KMS-11 (cell line): ENCODE results near the gene C3orf22.

Source experiments
- H2AFZ ChIP-seq: fragments of 200-600 bp; sonication (generic); 2 replicates; pipeline ENCODE4 v1.6.1; 2016; ENCODE audit warnings: antibody characterized with exemption, mixed run types, low read depth
- H3K27ac ChIP-seq: fragments of 200-600 bp; sonication (generic); 2 replicates; pipeline ENCODE4 v1.6.1; 2016; ENCODE audit warnings: mild to moderate bottlenecking, mixed run types
- H3K27me3 ChIP-seq: fragments of 200-600 bp; sonication (generic); 2 replicates; pipeline ENCODE4 v1.6.1; 2017; ENCODE audit warnings: mild to moderate bottlenecking, low read depth, mixed run types, moderate library complexity; ENCODE audit not compliant: insufficient read depth
- H3K36me3 ChIP-seq: fragments of 200-600 bp; sonication (generic); 2 replicates; pipeline ENCODE4 v1.6.1; 2017; ENCODE audit warnings: mild to moderate bottlenecking, mixed run types; ENCODE audit not compliant: insufficient read depth
- H3K4me1 ChIP-seq: fragments of 200-600 bp; sonication (generic); 2 replicates; pipeline ENCODE4 v1.6.1; 2016; ENCODE audit warnings: mild to moderate bottlenecking, low read depth, mixed run types; ENCODE audit not compliant: poor library complexity, severe bottlenecking
- H3K4me2 ChIP-seq: fragments of 200-600 bp; sonication (generic); 2 replicates; pipeline ENCODE4 v1.7.0; 2016; ENCODE audit warnings: mild to moderate bottlenecking, mixed run types
- H3K4me3 ChIP-seq: fragments of 200-600 bp; sonication (generic); IDR thresholded peaks from 2 replicates; pipeline ENCODE4 v1.6.1; 2017; ENCODE audit warnings: low read depth, low read length, mixed read lengths; ENCODE audit not compliant: insufficient read depth
- H3K79me2 ChIP-seq: fragments of 200-600 bp; sonication (generic); 2 replicates; pipeline ENCODE4 v1.6.1; 2016; ENCODE audit warnings: low read depth, mixed run types; ENCODE audit not compliant: insufficient read depth
- H3K9ac ChIP-seq: fragments of 200-600 bp; sonication (generic); 2 replicates; pipeline ENCODE4 v1.6.1; 2016; ENCODE audit warnings: mild to moderate bottlenecking, mixed run types
- H4K20me1 ChIP-seq: fragments of 200-600 bp; sonication (generic); 2 replicates; pipeline ENCODE4 v1.6.1; 2016; ENCODE audit warnings: mild to moderate bottlenecking, mixed run types; ENCODE audit not compliant: insufficient read depth
- CTCF ChIP-seq: fragments of 200-600 bp; sonication (generic); conservative IDR thresholded peaks from 2 replicates; pipeline ENCODE4 v1.6.1; 2017; ENCODE audit warnings: low read depth, mild to moderate bottlenecking, antibody characterized with exemption, low read length, moderate library complexity, mixed read lengths

The C3orf22 gene

GRCh38 chr3:126556637-126557414 lies 1.9 kb downstream of the C3orf22 start:
- H4K20me1 ChIP-seq = no peaks in the 10 kb centered on the region
- TF ChIP-seq CTCF = no peak
- H3K4me3 ChIP-seq = no peak overlapping the region
- H3K4me2 ChIP-seq = no peak overlapping the region
- no peaks in the 10 kb centered on the region for H3K79me2 ChIP-seq
- H3K27me3 ChIP-seq = no peaks in the 10 kb centered on the region
- H2AFZ ChIP-seq = no peak overlapping the region
- no peaks in the 10 kb centered on the region for H3K36me3 ChIP-seq
- H3K4me1 ChIP-seq = no peaks in the 10 kb centered on the region
- H3K27ac ChIP-seq = no peak overlapping the region
- H3K9ac ChIP-seq = no peak overlapping the region

DNA sequence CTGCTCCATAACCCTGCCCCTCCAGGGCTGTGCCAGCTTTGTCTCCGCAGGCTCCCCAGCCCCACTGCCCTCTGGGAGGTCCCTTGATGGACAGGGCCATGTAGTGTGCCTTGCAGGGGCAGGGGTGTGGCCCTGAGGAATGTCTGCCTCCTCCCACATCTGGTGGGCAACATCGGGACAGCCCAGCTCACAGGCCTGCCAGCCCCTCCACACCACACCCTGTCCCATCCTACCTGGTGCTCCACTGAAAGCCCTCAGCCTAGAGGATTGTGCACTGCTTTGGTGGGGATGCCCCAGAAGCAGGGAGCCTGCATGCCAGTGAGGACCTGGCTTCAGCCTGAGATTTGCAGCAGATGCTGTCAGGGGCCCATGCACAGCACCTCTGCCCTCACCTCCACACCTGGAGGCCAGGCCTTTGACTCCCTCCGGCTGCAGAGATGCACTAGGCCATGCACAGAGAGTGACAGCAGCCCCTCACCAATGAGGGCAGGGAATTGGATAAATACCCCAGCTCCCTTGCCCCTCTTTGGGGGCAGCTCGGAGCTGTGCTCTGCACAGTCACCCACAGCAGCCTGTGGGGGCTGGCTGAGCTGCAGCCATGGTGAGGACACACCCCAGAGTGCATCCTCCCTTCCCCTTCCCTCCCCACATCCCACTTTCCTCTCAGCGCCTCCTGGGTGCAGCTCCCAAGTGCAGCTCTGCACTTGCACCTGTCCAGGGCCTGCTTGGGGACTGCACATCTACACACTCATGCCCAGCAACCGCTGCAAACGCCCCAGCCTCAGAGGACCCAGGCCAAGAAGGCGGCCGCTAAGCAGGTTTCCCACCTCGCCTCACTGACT lies 2.7 kb downstream of the C3orf22 start:
- H3K27me3 ChIP-seq = no peaks in the 10 kb centered on the region
- no peak for TF ChIP-seq CTCF
- H3K9ac ChIP-seq = no peak overlapping the region
- no peaks in the 10 kb centered on the region for H3K36me3 ChIP-seq
- H3K27ac ChIP-seq = no peak overlapping the region
- H3K4me2 ChIP-seq = no peak overlapping the region
- H4K20me1 ChIP-seq = no peaks in the 10 kb centered on the region
- no peak overlapping the region for H2AFZ ChIP-seq
- no peaks in the 10 kb centered on the region for H3K4me1 ChIP-seq
- H3K79me2 ChIP-seq = no peaks in the 10 kb centered on the region
- no peak overlapping the region for H3K4me3 ChIP-seq

DNA sequence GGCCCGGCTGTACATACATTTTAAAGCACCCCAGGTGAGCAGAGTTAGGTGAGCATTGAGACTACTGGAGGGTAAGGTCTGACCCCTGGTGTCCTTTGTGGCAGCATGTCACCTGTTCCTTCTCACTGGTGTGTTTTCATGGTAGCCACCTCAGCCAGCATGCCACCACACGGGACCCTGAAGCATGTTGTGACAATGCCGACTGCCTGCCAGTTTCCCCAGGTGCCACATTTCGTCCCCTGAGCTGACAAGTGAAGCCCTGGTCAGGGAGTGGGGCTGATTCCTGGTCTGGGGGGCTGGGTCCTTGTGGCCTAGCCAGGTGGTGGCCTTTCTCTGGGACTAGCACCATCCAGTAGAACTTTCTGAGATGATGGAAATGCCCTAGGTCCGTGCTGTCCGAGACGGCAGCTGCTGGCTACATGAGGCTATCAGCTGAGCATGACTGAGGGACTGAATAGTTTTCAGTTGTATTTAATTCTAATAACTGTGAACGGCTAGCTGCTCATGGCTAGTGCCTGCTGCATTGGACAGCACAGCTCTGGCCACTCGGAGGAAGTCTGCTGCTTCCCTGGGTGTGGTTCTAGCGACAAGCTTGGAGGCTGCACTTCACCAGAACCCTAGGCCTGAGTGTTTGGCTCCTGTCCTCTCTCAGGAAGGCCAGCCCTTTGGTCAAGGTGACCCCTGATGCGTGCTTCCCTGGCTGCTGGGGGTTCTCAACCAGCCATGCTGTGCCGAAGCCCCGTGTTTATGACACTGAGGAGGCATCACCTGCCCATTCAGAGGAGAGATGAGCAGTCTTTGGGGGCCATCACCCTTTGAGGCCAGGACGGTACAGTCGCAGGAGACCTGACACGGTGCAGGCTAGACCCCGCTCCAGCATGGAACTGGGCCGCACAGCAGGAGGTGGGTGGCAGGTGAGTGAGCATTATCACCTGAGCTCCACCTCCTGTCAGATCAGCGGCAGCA lies 3.9 kb downstream of the C3orf22 start:
- H3K4me2 ChIP-seq = no peak overlapping the region
- H4K20me1 ChIP-seq = no peaks in the 10 kb centered on the region
- H3K27ac ChIP-seq = no peak overlapping the region
- H3K4me1 ChIP-seq = no peaks in the 10 kb centered on the region
- no peaks in the 10 kb centered on the region for H3K79me2 ChIP-seq
- no peak overlapping the region for H3K9ac ChIP-seq
- TF ChIP-seq CTCF = no peak
- no peaks in the 10 kb centered on the region for H3K27me3 ChIP-seq
- H2AFZ ChIP-seq = no peak overlapping the region
- H3K4me3 ChIP-seq = no peak overlapping the region
- no peaks in the 10 kb centered on the region for H3K36me3 ChIP-seq
